ENCODE data around the gene BBLN.

Gene BBLN

GRCh38 chr9:128208386-128208785 is 48.3 kb downstream of the BBLN start:
- H3K4me3 ChIP-seq (ENCODE audit: low read depth, low read length) = no peak overlapping the region
- TF ChIP-seq CTCF (IDR thresholded peaks at IDR 0.05; ENCODE audit: low read depth, low read length) = no peak

DNA sequence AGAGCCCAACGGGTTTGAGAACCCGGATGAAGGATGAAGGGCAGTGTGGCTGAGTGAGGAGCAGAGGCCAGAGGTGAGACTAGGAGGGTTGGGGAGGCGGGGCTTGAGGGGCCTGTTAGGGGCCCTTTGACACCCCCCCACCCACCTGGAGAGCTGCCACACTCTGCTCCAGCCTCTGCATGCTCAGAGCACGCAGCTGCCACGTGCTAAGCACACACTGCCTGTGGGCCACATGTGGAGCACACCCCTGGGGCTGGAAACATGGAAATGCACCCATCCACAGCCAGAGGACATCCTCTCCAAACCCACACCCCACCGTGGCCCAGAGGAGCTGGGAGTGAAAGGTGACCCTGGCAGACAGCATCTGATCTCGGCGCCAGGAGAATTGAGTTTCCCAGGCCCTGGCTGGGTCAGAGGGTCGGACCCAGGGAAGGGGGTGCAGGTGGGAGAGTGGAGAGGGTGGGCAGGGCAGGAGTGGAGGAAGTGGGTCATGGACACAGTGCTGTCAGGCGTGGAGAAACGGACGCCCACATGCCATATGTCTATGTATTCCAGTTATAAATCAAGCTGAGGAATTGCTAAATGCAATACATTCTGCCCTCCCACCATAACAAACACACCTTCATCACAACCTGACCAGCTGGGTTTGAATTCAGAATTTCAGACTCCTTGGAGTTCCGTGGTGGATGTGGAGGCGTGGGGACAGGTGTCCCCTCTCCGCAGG is 49.0 kb downstream of the BBLN start:
- H3K4me3 ChIP-seq (ENCODE audit: low read depth, low read length) = no peak overlapping the region
- no peak for TF ChIP-seq CTCF (IDR thresholded peaks at IDR 0.05; ENCODE audit: low read depth, low read length)

DNA sequence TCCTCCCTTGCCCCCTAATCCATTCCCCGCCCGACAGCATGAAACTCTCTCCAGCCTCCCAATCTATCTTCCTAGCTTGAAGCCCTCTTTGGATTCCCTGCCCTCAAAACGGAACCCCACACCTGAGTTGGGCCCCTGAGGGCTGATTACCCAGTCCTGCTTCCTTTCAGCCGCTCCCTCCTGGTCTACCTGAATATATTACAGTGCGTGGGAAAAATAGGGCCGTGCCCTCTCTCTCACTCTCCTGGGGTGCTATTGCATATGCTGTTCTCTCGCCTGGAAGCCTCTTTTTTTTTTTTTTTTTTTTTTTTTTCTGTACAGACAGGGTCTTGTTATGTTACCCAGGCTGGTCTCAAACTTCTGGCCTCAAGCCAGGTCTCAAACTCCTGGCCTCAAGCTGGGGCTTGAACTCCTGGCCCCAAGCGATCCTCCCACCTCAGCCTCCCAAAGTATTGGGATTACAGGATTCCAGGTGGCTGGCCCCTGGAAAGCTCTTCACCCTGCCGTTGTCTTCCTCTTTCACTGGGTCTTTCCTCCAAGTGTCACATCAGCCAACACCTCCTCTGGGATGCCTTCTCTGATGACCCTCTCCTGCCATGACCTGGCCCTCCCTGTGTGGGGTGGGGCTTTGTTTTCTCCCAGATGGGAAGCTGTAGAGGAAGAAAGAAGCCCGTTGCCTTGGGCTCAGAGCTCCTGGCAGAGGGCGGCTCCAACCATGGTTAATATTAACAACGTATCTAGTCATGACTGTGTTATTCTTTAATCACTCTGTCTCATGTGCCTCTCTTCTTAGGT is 51.3 kb downstream of the BBLN start:
- TF ChIP-seq CTCF (IDR thresholded peaks at IDR 0.05; ENCODE audit: low read depth, low read length) = no peak
- H3K4me3 ChIP-seq (ENCODE audit: low read depth, low read length) = no peak overlapping the region

- TF ChIP-seq CTCF (IDR thresholded peaks at IDR 0.05; ENCODE audit: low read depth, low read length) = no peak
- H3K4me3 ChIP-seq (ENCODE audit: low read depth, low read length) = no peak overlapping the region
Observed at GRCh38 chr9:128211981-128212281, 51.9 kb downstream of the BBLN start.

Measured in WI38 (cell line).